GM12878 (cell line): ENCODE measurements around the gene STK33. TPM values are rescaled to one million over a fixed set of nuclear protein-coding genes. Genes with fewer than 3 reads are reported as not detected.
A peak's percentile ranks its signal among the peaks of the same experiment; 100 is the strongest.

ENCODE experiments used
- ASH2L ChIP-seq: fragments of 300-600, 200-600 bp; sonication (generic); IDR thresholded peaks from 2 replicates; pipeline ENCODE4 v1.6.1; 2017; ENCODE audit warnings: low read depth, mild to moderate bottlenecking, borderline replicate concordance
- ATF2 ChIP-seq: IDR thresholded peaks from 2 replicates; pipeline ENCODE4 v1.6.1; 2012; ENCODE audit warnings: low read length, inconsistent platforms
- BHLHE40 ChIP-seq, 2 experiments: fragments of 450-650 bp in 1 of 2; IDR thresholded peaks; 2 replicates each; pipeline ENCODE4 v1.6.1; 2011 to 2017; ENCODE audit warnings: low read depth in 2 of 2, borderline replicate concordance in 1 of 2, improper control_type of control experiment in 1 of 2, low read length in 1 of 2, mild to moderate bottlenecking in 1 of 2
- E2F8 ChIP-seq: fragments of 450-650 bp; IDR thresholded peaks from 2 replicates; pipeline ENCODE4 v1.6.1; 2018; ENCODE audit warnings: mild to moderate bottlenecking, low read depth, moderate library complexity; ENCODE audit not compliant: partially characterized antibody
- EED ChIP-seq: sonication (generic); IDR thresholded peaks from 2 replicates; pipeline ENCODE4 v1.6.1; 2016; ENCODE audit warnings: antibody characterized with exemption, low read depth
- ETV6 ChIP-seq, 2 experiments: fragments of 450-650 bp in 1 of 2; IDR thresholded peaks in 1 of 2; conservative IDR thresholded peaks in 1 of 2; 2 replicates each; pipeline ENCODE4 v1.6.1; 2014; ENCODE audit warnings: antibody characterized with exemption in 1 of 2, borderline replicate concordance in 1 of 2, low read depth in 1 of 2, mild to moderate bottlenecking in 1 of 2, moderate library complexity in 1 of 2
- GATAD2B ChIP-seq: fragments of 450-650 bp; conservative IDR thresholded peaks from 2 replicates; pipeline ENCODE4 v1.6.1; 2017; ENCODE audit warnings: low read depth, mild to moderate bottlenecking, moderate library complexity
- HDAC2 ChIP-seq: fragments of 200-600 bp; sonication (generic); IDR thresholded peaks from 2 replicates; pipeline ENCODE4 v1.6.1; 2017
- JUND ChIP-seq: IDR thresholded peaks from 2 replicates; pipeline ENCODE4 v1.6.1; 2012; ENCODE audit warnings: low read depth, mild to moderate bottlenecking, low read length, improper control_type of control experiment, moderate library complexity
- KLF5 ChIP-seq: fragments of 450-650 bp; IDR thresholded peaks from 2 replicates; pipeline ENCODE4 v1.6.1; 2014; ENCODE audit warnings: mild to moderate bottlenecking; ENCODE audit not compliant: partially characterized antibody
- NFYA ChIP-seq: IDR thresholded peaks from 2 replicates; pipeline ENCODE4 v1.6.1; 2011; ENCODE audit warnings: low read depth, mild to moderate bottlenecking, low read length, improper control_type of control experiment, borderline replicate concordance
- NFYB ChIP-seq: IDR thresholded peaks from 2 replicates; pipeline ENCODE4 v1.6.1; 2011; ENCODE audit warnings: low read depth, mild to moderate bottlenecking, low read length, improper control_type of control experiment, moderate library complexity; ENCODE audit not compliant: insufficient read depth
- RELB ChIP-seq: fragments of 450-650 bp; IDR thresholded peaks from 2 replicates; pipeline ENCODE4 v1.6.1; 2017; ENCODE audit warnings: low read depth, mild to moderate bottlenecking, moderate library complexity
- SMAD1 ChIP-seq: fragments of 450-650 bp; IDR thresholded peaks from 2 replicates; pipeline ENCODE4 v1.6.1; 2018; ENCODE audit warnings: mild to moderate bottlenecking, low read depth; ENCODE audit not compliant: partially characterized antibody
- SMARCA5 ChIP-seq: fragments of 450-650 bp; IDR thresholded peaks from 2 replicates; pipeline ENCODE4 v1.6.1; 2017; ENCODE audit warnings: mild to moderate bottlenecking
- SREBF2 ChIP-seq: IDR thresholded peaks from 2 replicates; pipeline ENCODE4 v1.6.1; 2012; ENCODE audit warnings: mild to moderate bottlenecking, low read length
- YY1 ChIP-seq: IDR thresholded peaks from 2 replicates; pipeline ENCODE4 v1.6.1; 2011; ENCODE audit warnings: low read depth, mild to moderate bottlenecking, low read length
- ZBTB40 ChIP-seq: fragments of 450-650 bp; IDR thresholded peaks from 2 replicates; pipeline ENCODE4 v1.6.1; 2016; ENCODE audit warnings: mild to moderate bottlenecking, moderate library complexity, borderline replicate concordance
- ZNF622 ChIP-seq: fragments of 450-650 bp; IDR thresholded peaks from 2 replicates; pipeline ENCODE4 v1.6.1; 2017; ENCODE audit warnings: mild to moderate bottlenecking, inconsistent platforms
- ZZZ3 ChIP-seq: IDR thresholded peaks from 2 replicates; pipeline ENCODE4 v1.6.1; 2011; ENCODE audit warnings: low read depth; ENCODE audit not compliant: control insufficient read depth, insufficient read length
- polyA plus RNA-seq, 11 experiments: library from polyadenylated mRNA; depleted of rRNA in 4 of 11; unstranded in 6 of 11; stranded (reverse) in 5 of 11; fragments of >200 nt; fragmentation: Nextera tagmentation in 4 of 11; fragmentation: Illumina TruSeq in 1 of 11; extraction: Ambion mirVana in 4 of 11; extraction: Trizol in 1 of 11; gene quantifications; 1 replicate in 1 of 11; 2 replicates in 10 of 11; pipeline versions ENCODE4 v1.2.1 to v1.2.3, GENCODE V29; 2011 to 2016; ENCODE audit warnings: inconsistent platforms in 2 of 11, missing spikeins in 2 of 11, low read depth in 1 of 11
- total RNA-seq, 4 experiments: library from RNA; depleted of rRNA in 3 of 4; stranded (reverse); fragments of >200 nt in 3 of 4; fragmentation: Illumina TruSeq in 1 of 4; extraction: Trizol in 1 of 4; gene quantifications; 2 replicates each; pipeline versions ENCODE4 v1.2.1 to v1.2.3, GENCODE V29; 2013 to 2021

Gene STK33
- total and polyA plus RNA-seq, 10 of the 15 experiments (the other 5 are each of a cell fraction or from before 2014, with no cell fraction given): 5.2 to 27.3 (median 18.3) TPM

- TF ChIP-seq ZBTB40 (no peak), ZZZ3 (no peak), E2F8 (no peak), JUND (peak; percentile 61; the same call in 1 of the 2 replicates), RELB (peak; percentile 78), HDAC2 (no peak), BHLHE40 (IDR thresholded peaks at IDR 0.05; ENCODE audit: borderline replicate concordance in 1 of 2, low read depth in 2 of 2, low read length in 1 of 2) (no peak), SMAD1 (no peak), ZNF622 (no peak), ASH2L (no peak), SMARCA5 (no peak), KLF5 (no peak), NFYB (no peak), EED (no peak), SREBF2 (no peak), ATF2 (peak; percentile 75; the same call in 1 of the 2 replicates), YY1 (no peak), NFYA (no peak), ETV6 (conservative IDR thresholded peaks at IDR 0.05 in 1 of 2, IDR thresholded peaks at IDR 0.05 in 1 of 2; ENCODE audit: borderline replicate concordance in 1 of 2, low read depth in 1 of 2) (no peak), GATAD2B (no peak)
Measured at GRCh38 chr11:8567602-8568198, 26.3 kb downstream of the STK33 start (continued).
